Activated naive CD4-positive, alpha-beta T cell treated with anti-CD3 and anti-CD28 coated beads, Interleukin-2, amount 50 U/mL, for 16 hours (primary cell): ENCODE data around the gene ZNF320.
"Not testable (repeated sequence)": the region's sequence is repeated elsewhere in the genome, so short reads cannot be mapped to it uniquely, and the experiment has no call there.

Experiments
- DNase-seq: peaks from one replicate; pipeline ENCODE4 v3.0.0-alpha.2; 2020

Gene ZNF320

DNA sequence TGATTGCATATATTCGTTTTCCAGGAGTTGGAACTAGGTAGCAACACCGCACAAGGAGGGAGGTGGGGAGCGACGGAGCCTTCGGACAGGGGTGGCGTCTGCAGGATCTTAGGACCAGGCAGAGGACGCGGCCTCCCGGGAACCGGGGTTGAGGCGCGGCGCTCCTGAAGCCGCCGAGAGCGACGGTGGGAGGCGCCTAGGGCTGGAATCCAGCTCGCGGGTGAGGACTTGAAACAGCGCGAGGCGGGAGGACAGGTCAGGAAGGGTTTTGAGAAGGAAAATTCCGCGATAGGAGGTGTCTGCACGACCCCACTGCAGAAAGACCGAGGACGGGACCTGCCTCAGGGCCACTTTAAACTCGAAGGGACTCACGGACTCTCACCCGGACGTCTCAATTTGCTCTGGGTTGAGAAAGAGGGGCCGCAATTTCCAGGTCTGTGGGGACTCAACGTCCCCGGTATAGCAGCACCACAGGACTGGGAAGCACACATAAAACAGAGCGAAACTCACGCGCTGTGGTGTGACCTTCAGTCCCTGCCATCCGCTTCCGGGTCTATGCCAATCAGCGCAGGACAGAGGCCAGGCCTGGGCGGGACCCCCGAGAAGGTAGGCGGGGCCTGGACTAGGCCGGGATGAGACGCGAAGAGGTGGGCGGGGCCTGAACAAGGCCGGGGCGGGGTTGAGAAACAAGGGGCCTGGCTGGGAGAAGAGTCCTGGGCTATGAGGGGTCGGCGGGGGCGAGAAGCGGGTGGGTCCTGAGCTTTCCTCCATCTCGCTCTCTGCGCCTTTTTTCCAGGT lies at the start of gene ZNF320:
ZNF320 (minus strand) TSS at position 498 of the 798 bp plus-strand sequence. CDS start 7,380 bp downstream, outside the sequence.
- peak; percentile 90 for DNase-seq

DNA sequence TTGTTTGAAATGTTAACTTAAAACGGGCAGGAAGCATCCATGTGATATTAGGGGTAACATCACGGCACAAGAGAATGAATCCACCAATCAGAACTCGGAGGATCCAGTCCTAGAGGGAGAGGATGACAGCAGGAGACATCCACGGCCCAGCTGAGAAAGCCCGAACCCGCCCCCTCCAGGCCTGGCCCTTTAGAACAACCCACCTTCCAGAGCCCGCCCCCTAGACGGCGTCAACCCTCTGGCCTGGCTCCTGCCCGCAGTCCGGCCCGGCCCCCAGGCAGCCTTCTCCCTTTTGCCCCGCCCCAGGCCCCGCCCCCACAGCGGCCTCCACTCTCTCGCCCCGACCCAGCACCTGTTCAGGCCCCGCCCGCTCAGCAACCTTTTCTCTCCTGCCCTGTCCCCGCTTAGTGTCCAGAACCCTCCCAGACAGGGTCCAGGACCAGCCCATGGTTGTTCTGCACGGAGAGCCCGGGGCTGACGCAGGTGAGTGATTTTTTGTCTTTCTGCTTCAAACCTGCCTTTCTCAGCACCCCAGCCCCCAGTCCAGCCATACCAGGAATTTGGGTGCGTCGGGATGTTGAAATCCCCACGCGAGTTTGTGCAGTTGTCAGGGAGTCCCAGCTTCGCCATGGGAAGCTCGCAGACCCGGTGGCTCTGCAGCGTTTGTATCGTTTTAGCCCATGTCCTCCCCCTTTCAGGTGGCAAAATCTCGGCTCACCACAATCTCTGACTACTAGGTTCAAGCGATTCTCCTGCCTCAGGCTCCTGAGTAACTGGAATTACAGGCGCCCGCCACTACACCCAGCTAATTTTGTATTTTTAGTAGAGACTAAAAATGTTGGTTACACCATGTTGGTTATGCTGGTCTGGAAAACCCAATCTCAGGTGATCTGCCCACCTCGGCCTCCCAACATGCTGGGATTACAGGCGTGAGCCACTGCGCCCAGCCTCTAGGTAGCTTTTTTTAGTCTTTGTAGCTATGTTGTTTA lies 49.2 kb upstream of the ZNF320 start:
- DNase-seq, result no peak

DNA sequence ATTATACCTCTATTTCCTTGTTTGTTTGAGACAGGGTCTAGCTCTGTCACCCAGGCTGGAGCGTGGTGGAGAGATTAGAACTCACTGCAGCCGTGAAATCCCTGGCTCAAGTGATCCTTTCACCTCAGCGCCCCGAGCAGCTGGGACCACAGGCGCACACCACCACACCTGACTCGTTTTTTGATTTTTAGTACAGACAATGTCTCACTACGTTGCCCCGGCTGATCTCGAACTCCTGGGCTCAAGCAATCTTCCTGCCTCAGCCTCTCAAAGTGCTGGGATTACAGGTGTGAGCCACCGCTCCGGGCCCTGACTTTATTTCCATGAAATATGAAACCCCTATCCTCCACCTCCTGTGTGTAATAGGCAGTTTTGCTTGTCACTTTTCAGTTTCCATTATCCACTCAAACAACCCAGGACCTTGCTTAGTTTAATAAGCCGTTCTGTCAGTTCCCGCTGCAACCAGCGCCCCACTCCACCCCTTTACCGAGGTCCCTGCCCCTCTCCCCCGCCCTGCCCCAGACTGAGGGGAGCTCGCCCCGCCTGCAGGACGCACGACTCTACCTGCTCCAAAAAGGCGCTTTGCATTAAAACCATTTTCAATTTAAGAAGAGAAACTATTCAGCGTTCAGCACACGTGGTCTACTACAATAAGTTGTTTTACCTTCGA lies 48.4 kb upstream of the ZNF320 start:
- no peak for DNase-seq

DNA sequence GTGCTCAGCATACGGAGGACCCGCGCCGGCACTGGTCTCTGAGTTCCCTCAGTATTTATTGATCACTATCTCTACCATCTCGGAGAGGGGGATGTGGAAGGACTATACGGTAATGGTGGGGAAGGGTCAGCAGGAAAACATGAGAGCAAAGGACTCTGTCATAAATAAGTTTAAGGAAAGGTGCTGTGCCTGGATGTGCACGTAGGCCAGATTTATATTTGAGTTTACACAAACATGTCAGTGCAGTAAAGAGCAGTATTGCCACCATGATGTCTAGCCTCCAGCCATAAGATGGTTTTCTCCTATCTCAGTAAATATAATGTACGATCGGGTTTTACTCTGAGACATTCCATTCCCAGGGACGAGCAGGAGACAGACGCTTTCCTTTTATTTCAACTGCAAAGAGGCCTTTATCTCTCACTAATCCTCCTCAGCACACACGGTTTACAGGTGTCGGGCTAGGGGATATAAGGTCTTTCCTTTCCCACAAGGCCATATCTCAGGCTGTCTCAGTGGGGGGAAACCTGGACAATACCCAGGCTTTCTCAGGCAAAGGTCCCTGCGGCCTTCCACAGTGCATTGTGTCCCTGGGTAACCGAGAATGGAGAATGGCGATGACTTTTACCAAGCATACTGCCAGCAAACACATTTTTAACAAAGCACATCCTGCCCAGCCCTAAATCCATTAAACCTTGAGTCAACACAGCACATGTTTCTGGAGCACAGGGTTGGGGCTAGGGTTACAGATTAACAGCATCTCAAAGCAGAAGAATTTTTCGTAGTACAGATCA lies 47.5 kb upstream of the ZNF320 start:
- not testable (repeated sequence) for DNase-seq

DNA sequence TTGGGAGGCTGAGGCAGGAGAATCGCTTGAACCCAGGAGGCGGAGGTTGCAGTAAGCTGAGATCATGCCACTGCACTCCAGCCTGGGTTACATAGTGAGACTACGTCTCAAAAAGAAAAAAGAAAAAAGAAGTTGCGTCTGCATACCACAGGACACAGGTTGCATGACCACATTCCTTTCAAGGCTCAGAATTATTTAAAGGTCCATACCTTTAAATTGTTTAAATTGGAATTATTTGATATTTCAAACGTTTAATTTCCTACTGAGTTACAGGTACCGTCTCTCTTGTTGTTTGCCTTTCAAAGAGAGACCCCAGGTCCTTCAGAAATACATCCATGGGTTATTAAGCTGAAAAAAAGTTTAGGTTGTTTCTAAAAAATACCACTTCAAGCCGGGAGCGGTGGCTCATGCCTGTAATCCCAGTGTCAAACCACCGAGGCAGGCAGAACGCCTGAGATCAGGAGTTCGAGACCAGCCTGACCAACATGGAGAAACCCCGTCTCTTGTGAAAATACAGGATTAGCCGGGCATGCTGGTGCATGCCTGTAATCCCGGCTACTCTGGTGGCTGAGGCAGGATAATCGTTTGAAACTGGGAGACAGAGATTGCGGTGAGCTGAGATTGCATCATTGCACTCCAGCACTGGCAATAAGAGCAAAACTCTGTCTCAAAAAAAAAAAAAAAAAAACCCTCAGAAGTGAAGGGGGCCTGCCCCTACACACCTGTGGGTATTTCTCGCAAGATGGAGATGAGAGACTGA lies 46.6 kb upstream of the ZNF320 start:
- no peak for DNase-seq

DNA sequence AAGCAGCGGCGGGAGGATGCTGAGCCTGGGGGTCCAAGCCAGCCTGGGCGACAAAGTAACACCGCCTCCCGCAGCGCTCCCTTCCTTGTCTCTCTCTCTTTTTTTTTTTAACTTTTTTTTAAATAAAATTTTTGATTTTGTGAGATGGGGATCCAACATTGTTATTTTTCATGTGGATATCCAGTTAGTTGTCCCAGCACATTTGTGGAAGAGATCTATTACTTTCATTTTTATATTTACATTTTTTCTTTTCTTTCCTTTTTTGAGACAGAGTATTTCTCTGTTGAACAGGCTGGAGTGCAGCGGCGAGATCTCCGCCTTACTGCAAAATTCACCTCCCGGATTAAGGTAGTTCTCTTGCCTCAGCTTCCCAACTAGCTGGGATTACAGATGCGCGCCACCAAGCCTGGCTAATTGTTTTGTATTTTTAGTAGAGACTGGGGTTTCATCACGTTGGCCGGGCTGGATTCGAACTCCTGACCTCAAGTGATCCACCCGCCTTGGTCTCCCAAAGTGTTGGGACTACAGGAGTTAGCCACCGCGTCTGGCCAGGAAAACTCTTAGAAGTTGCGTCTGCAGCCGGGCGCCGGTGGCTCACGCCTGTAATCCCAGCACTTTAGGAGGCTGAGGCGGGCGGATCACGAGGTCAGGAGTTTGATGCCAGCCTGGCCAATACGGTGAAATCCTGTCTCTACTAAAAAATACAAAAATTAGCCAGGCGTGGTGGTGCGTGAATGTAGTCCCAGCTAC lies 45.9 kb upstream of the ZNF320 start:
- no peak for DNase-seq

DNA sequence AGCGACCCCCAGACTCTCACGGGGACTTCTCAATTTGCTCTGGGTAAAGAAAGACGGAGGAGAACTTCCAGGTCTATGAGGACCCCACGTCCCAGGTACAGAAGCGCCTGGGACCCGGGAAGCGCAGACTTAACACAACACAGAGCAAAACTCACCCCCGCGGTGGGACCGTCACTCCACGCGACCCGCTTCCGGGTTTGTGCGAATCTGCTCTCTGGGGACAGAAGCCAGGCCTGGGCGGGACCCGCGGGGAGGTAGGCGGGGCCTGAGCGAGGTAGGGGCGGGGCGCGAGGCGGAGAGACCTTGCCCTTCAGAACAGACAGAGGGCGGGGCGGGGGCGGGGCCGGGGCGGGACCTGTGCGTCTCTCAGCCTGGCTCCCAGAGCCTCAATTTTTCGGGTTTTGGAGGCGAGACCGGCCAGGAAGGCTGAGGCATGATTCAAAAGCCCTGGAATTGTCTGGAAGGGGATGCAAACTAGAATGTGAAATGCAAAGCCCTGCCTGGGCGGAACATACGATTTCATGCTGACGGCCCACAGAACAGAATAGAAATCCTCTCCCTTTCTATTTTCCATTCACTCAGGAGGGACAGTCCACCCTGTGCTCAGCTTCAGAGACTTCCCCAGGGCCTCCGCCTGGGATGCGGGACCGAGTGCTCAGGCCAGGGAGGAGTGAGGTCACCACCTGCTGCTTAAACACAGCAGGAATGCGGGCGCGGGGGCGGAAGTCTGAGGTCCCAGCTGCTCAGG lies 45.1 kb upstream of the ZNF320 start:
- DNase-seq, result peak; percentile 89

DNA sequence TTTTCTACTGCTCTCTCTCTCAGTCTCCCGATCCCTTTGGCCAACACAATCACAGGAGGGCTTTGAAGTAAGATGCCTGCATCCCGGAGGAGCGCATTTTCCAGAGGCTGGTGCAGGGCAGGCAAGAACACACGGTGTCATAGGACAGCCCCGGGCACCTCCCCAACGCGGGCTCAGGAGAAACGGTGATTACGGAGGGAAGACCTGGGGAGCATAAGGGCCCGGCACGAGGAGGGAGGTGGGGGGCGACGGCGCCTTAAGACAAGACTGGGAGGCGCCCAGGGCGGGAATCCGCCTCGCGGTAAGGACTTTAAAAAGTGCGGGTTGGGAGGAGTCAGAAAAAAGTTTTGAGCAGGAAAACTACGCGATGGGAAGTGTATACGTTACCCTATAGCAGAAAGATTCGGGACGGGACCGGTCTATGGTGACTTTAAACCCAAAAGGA lies 44.5 kb upstream of the ZNF320 start:
- DNase-seq, result peak; percentile 27

DNA sequence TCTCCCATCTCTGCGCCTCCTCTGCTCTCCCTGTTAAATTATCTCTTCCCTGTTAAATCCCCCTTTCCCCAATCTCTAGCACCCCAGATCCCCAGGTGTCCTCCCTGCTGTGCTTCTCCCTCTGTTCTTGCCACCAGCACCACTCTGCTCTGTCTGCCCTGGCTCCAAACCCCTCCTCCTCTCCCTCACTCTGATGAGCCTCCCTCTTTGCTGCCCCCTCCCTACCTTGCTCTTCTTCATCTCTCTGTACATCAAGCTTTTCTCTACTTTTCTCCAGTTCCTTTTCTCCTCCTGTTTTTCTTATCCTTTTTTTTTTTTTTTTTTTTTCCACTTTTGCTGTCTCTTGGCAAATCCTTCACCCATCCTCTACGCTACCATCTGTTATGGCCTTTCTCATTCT lies 44.1 kb upstream of the ZNF320 start:
- DNase-seq, result not testable (repeated sequence)

DNA sequence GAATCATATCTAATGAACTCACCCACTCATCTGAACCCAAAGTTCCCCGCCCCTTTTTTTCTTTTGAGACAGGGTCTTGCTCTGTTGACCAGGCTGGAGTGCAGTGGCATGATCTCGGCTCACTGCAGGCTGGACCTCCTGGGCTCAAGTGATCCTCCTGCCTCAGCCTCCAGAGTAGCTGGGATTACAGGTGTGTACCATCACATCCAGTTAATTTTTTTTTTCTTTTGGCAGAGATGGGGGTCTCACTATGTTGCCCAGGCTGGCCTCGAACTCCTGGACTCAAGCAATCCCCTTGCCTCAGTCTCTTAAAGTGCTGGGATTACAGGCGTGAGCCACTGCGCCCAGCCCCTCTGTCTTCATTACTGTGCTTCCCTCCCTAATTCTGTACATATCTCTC lies 43.5 kb upstream of the ZNF320 start:
- not testable (repeated sequence) for DNase-seq

DNA sequence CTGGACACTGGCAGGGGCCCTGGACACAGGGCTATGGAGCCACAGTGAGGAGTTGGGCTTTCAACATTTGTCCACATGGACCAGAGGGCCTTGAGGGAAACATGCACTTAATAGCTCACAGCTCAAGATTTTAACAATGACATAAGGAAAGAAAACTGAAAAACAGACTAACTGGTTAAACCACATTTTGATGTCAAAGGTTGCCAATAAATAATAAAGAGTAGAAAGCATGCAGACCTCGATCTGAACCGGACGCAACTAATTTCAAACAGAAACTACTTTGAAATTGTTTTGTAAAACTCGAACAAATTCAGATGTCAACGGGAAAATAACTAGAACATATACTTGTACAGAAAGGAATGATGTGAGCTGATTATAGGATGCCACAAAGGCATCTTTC lies 41.3 kb upstream of the ZNF320 start:
- DNase-seq, result no peak

DNA sequence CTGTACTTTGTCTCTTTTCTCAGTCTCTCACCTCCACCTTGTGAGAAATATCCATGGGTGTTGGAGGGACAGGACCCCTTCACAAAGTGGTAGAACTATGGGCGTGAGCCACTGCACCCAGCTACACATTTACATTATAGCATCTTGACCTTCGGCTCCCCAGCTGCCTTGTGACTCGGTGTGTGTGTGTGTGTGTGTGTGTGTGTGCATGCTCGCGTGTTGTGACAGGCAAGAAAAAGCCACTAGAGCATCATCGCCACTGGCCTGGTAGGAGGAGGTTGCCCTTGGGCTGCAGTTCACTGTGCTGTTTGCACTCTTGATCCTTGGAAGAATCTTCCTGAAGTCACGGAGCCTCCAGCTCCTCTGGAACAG lies 39.5 kb upstream of the ZNF320 start:
- no peak for DNase-seq

DNA sequence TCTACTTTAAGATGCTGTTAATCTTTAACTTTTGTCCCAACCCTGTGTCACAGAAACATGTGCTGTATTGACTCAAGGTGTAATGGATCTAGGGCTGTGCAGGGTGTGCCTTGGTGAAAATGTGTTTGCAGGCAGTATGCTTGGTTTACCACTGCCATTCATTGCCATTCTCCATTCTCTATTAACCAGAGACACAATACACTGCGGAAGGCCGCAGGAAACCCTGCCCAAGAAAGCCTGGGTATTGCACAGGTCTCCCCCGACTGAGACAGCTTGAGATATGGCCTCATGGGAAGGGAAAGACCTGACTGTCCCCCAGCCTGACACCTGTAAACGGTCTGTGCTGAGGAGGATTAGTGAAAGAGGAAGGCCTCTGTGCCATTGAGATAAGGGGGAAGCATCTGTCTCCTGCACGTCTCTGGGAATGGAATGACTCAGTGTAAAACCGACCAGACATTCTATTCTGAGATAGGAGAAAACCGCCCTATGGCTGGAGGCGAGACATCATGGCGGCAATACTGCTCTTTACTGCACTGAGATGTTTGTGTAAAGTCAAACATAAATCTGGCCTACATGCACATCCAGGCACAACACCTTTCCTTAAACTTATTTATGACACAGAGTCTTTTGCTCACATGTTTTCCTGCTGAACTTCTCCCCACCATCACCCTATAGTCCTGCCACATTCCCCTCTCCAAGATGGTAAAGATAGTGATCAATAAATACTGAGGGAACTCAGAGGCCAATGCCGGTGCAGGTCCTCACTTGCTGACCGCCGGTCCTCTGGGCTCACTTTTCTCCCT lies 38.9 kb upstream of the ZNF320 start:
- no peak for DNase-seq

DNA sequence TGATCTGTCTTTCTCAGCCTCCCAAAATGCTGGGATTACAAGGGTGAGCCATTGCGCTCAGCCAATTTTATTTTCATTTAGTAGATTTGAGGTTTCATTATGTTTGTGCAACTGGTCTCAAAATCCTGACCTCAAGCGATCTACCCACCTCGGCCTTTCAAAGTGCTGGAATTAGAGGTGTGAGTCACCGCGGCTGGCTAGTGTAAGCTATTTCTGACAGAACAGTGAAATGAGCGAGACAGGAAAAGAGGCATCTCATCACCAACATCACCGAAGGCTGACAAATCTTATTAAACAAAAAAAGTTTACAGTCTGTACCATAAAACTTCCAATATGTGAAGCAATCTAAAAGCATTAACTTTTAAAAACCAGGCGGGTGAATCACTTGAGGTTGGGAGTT lies 38.0 kb upstream of the ZNF320 start:
- DNase-seq, result no peak

DNA sequence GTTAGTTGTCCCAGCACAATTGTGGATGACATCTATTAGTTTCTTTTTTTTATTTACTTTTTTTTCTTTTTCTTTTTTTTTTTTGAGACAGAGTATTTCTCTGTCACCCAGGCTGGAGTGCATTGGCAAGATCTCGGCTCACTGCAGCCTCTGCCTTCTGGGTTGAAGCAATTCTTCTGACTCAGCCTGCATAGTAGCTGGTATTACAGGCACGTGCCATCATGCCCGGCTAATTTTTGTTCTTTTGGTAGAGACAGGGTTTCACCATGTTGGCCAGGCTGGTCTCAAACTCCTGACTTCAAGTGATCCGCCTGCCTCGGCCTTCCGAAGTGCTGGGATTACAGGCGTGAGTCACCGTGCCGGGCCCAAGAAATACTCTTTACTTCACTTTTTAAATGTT lies 27.2 kb upstream of the ZNF320 start:
- not testable (repeated sequence) for DNase-seq

DNA sequence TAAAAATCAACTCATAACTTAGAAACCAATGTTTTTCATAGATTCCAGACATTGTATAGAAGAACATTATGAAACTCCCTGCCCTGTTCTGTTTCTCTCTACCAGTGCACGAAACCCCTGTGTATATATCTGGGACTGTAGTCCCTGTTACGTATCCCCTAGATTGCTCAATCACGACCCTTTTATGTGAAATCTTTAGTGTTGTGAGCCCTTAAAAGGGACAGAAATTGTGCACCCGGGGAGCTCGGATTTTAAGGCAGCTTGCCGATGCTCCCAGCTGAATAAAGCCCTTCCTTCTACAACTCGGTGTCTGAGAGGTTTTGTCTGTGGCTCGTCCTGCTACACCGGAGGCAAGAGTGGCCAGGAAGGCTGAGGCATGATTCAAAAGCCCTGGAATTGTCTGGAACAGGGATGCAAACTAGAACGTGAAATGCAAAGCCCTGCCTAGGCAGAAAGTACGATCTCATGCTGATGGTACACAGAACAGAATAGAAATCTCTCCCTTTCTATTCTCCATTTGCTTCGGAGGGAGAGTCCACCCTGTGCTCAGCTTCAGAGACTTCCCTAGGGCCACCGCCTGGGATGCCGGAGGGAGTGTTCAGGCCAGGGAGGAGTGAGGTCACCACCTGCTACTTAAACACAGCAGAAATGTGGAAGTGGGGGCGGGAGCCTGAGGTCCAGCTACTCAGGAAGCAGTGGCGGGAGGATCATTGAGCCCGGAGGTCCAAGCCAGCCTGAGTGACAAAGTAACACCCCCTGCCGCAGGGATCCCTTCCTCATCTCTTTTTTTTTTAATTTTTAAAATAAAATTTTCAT lies 26.6 kb upstream of the ZNF320 start:
- DNase-seq, result no peak

DNA sequence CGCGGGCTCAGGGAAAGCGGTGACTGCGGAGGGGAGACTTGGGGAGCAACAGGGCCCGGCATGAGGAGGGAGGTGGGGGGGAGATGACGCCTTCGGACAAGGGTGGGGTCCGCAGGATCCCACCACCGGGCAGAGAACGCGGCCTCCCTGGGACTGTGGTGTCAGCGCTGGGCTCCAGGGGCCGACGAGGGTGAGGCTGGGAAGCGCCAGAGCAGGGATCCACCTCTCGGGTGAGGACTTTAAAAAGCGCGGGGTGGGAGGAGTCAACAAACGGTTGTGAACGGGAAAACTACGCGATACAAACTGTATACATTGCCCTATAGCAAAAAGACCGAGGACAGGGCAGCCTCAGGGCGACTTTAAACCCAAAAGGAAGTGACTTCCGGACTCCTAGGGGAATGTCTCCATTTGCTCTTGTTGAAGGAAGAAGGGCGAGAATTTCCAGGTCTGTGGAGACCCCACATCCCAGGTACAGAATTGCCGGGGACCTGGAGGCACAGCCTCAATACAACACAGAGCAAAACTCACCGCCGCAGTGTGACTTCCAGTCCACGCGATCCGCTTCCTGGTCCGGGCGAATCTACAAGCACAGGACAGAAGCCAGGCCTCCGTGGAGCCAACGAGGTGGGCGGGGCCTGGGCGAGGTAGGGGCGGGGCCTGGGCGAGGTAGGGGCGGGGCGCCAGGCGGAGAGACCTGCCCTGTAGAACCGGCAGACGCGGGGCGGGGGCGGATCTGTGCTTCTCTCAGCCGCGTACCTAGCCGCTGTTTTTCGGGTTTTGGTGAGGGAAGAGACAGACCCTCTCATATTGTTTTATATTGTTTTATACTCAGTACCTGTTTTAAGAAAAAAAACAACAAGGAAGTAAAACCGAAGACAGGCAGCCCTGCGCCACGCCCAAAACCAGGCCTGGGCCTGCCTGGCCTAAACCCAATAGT lies 25.7 kb upstream of the ZNF320 start, which contains the start of gene ZNF888:
ZNF888 (minus strand) TSS at position 588 of the 937 bp plus-strand sequence. CDS start 5,555 bp downstream, outside the sequence.
- peak; percentile 74 for DNase-seq
